Adrenal gland (tissue), 5 donors: Measurements from ENCODE around the gene PLEKHN1.

Experiments used
- CTCF ChIP-seq, 6 experiments: fragments of 450-650 bp in 4 of 6; fragments of 200-600 bp in 2 of 6; sonication (generic) in 1 of 6; IDR thresholded peaks; 1 replicate in 5 of 6; 2 replicates in 1 of 6; pipeline versions ENCODE4 v1.5.1 to v1.8.0; 2016 to 2021; ENCODE audit warnings: antibody characterized with exemption in 6 of 6, mild to moderate bottlenecking in 2 of 6, moderate library complexity in 1 of 6
- POLR2A ChIP-seq, 2 donors: fragments of 450-650 bp; IDR thresholded peaks; one replicate each; pipeline ENCODE4 v1.6.1; 2017; ENCODE audit warnings: antibody characterized with exemption in 2 of 2, mild to moderate bottlenecking in 2 of 2, moderate library complexity in 1 of 2
- donor health status: DM: no; HTN: no; CAD: no.

- TF ChIP-seq CTCF (IDR thresholded peaks at IDR 0.05), result no peak
- no peak for TF ChIP-seq POLR2A (IDR thresholded peaks at IDR 0.05)
Measured at GRCh38 chr1:1024771-1025699, 58.8 kb downstream of the PLEKHN1 start.
